MG63 (cell line): Measurements from ENCODE around the gene NCAPH2. TPM values are rescaled to one million over a fixed set of nuclear protein-coding genes. Genes with fewer than 3 reads are reported as not detected.
A peak's percentile ranks its signal among the peaks of the same experiment; 100 is the strongest.

Source experiments
- DNase-seq: peaks from one replicate; pipeline ENCODE4 v3.0.0-alpha.2; 2020
- H3K27me3 ChIP-seq: fragments of 250-450 bp; sonication (Bioruptor Pico); 2 replicates; pipeline ENCODE4 v1.5.1; 2020; ENCODE audit warnings: mild to moderate bottlenecking, moderate library complexity
- H3K36me3 ChIP-seq: fragments of 250-450 bp; sonication (Bioruptor Pico); 2 replicates; pipeline ENCODE4 v1.5.1; 2020; ENCODE audit warnings: mild to moderate bottlenecking, moderate library complexity
- H3K4me3 ChIP-seq: fragments of 250-450 bp; sonication (Bioruptor Pico); 2 replicates; pipeline ENCODE4 v1.5.1; 2020; ENCODE audit warnings: mild to moderate bottlenecking, moderate library complexity
- H3K9me3 ChIP-seq: fragments of 250-450 bp; sonication (Bioruptor Pico); 2 replicates; pipeline ENCODE4 v1.5.1; 2020; ENCODE audit warnings: mild to moderate bottlenecking, moderate library complexity
- total RNA-seq: library from RNA; depleted of rRNA; stranded (reverse); fragments of >200 nt; shearing (Covaris generic); gene quantifications from 2 replicates; pipeline ENCODE4 v1.2.3, GENCODE V29; 2014; ENCODE audit warnings: low replicate concordance; rRNA removed

Gene NCAPH2
- total RNA-seq, 1 experiment from 2014 or later = 102 TPM

GRCh38 chr22:50563413-50564160 is 55.6 kb downstream of the NCAPH2 start:
- Histone ChIP-seq H3K27me3 (no peaks in the 10 kb centered on the region), H3K4me3 (peak overlapping the region; percentile 59), H3K36me3 (no peaks in the 10 kb centered on the region), H3K9me3 (no peaks in the 10 kb centered on the region)
- DNase-seq = no peak

- DNase-seq = no peak
- H3K27me3 ChIP-seq = no peaks in the 10 kb centered on the region
- H3K9me3 ChIP-seq = no peaks in the 10 kb centered on the region
- no peaks in the 10 kb centered on the region for H3K36me3 ChIP-seq
- H3K4me3 ChIP-seq = no peak overlapping the region
Observed at GRCh38 chr22:50564289-50564688, 56.3 kb downstream of the NCAPH2 start.

DNA sequence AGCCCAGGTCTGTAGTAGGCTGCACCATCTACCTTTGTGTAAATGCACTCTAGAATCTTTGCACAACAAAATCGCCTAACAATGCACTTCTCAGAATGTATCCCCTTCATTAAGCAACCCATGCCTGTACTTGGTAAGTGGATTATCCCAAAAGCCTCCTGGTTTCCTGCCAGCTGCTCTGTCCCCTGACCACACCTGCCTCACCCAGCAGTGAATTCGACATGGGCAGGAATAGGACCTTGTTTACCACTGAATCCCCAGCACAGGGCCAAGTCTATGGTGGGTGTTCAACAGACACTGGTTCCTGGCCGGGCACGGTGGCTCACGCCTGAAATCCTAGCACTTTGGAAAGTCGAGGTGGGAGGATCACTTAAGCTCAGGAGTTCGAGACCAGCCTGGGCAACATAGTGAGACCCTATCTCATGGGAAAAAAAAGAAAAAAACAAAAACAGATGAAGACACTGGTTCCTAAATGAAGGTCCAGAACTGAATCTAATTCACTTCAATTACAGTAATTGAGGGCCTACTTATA is 59.8 kb downstream of the NCAPH2 start:
- Histone ChIP-seq H3K36me3 (no peaks in the 10 kb centered on the region), H3K27me3 (no peaks in the 10 kb centered on the region), H3K9me3 (no peaks in the 10 kb centered on the region), H3K4me3 (no peak overlapping the region)
- DNase-seq = no peak

DNA sequence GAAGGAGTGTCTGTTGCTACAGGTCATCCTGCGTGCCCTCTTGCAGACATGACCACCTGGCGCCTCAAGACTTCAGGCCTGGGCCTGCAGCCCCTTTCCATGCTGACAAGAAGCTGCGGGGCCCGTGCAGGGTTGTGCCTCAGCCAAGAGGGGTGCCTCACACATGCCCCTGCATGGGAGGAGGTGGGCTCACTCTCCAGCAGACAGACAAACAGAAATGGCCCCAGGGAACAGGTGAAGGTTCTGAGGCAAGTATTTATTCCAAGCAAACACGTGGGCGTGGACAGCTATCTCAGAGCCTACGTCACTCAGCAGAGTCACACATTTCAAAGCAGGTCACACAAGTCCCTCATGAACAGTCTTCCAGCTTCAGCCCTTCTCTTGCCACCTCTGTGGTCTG is 60.6 kb downstream of the NCAPH2 start:
- Histone ChIP-seq H3K36me3 (no peaks in the 10 kb centered on the region), H3K4me3 (no peak overlapping the region), H3K9me3 (no peaks in the 10 kb centered on the region), H3K27me3 (no peaks in the 10 kb centered on the region)
- DNase-seq = no peak

DNA sequence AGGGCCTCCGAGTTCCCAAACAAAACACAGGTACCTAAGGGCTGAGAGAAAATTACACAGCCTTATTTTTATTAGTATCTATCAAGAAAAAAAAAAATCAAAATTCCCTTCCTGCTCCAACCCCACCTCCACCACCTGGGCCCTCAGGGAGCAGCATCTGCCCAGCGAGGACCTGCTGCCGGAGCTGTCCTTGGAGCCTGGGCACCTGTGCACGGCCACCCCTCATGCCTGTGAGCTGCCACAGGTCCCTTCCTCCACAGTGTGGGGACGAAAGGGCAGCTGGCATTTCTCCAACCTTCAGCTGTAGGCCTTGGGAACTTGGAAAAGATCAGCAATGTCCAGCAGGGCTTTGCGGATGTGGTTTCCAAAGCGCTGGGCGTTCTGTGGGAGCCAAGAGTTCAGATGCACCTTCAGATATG is 61.0 kb downstream of the NCAPH2 start:
- Histone ChIP-seq H3K36me3 (no peaks in the 10 kb centered on the region), H3K9me3 (no peaks in the 10 kb centered on the region), H3K4me3 (no peak overlapping the region), H3K27me3 (no peaks in the 10 kb centered on the region)
- DNase-seq = no peak

DNA sequence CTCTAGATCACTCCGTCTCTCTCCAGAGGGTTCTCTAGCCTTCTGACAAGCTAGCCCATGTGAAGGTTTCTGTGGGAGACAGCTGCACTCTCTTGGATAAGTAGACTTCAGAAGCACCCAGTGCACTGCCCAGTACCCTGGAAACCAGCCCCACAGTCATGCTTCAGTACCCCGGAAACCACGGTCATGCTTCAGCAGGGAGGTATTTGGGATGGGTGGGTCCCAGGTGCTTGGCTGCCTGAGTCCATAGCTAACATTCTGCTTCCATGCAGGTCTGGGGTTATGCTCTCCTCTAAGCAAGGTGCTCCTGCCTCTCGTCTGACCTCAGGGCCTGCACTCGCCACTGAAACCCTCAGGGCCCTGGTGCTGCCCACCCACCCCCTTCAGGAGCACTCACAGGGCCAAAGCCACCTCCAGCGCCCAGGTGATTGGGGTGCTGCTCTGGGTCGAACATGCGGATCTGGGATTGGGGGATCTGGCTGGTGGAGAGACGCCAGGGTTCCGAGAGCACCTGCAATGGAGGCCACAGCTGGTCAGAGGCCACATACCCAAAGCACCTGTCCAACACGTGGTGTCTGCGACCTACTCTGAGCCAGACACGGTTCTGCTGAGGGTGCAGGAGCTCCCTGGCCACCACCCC is 62.0 kb downstream of the NCAPH2 start:
- H3K36me3 ChIP-seq = no peaks in the 10 kb centered on the region
- H3K4me3 ChIP-seq = no peak overlapping the region
- no peaks in the 10 kb centered on the region for H3K9me3 ChIP-seq
- H3K27me3 ChIP-seq = no peaks in the 10 kb centered on the region
- no peak for DNase-seq

- DNase-seq = no peak
- Histone ChIP-seq H3K4me3 (no peak overlapping the region), H3K36me3 (no peaks in the 10 kb centered on the region), H3K9me3 (no peaks in the 10 kb centered on the region), H3K27me3 (no peaks in the 10 kb centered on the region)
Observed at GRCh38 chr22:50570861-50571260, 62.8 kb downstream of the NCAPH2 start.

DNA sequence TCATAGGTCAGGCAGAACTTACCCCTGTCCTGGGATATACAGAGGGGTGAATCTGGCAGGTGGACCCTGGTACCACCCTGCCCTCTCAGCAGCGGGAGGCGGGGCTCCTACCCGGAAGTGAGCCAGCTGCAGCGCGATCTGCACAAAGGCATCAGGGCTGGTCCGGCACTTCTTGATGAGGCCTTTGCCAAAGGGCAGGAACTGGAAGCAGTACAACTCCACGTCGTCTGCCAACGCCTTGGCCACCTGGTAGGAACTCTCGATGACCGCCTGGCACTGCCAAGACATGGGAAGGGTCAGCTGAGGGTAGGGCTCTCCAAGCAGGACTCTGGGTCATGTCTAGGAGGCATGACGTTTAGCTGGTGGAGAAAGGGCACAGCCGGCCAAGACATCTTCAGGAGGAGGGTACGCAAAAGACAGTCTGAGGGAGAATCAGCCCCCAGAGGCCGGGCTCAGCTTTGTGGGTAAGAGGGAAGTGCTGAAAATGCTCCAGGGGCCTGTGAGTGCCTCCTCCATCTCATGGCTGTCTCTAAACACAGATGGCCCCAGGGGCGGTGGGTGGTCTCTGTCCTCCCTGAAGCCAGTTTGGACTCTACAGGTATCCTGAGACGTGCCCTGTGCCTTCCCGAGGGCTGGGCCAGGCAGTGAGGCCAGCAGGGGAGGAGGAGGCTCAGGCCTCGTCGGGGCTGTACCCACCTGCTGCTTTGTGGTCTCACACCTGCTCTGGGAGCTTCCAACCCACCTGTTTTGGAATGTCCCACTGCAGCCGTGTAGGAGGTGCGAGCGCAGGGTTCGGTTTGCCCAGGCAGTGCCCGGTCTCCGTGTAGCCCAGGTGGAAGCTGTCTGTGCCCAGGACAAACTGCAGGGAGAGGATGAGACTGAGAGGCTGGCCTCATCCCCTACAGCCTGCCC is 63.5 kb downstream of the NCAPH2 start:
- Histone ChIP-seq H3K27me3 (no peaks in the 10 kb centered on the region), H3K36me3 (no peaks in the 10 kb centered on the region), H3K4me3 (no peak overlapping the region), H3K9me3 (no peaks in the 10 kb centered on the region)
- DNase-seq = no peak

DNA sequence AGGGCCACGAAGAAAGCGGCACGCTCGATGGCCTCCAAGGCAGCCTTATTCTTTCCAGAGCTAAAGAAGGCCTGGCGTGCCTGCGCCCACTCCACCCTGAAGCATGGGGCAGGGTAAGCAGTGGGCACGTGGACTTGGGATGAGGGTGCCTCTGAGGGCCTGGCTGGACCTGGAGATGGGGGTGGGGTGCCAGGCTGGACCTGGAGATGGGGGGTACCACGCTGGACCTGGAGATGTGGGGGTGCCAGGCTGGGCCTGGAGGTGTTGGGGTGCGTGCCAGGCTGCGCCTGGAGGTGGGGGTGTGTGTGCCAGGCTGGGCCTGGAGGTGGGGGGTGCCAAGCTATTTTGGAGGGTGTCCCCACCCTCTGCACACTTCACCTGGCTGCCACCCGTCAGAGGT is 64.9 kb downstream of the NCAPH2 start:
- Histone ChIP-seq H3K36me3 (no peaks in the 10 kb centered on the region), H3K4me3 (no peak overlapping the region), H3K27me3 (no peaks in the 10 kb centered on the region), H3K9me3 (no peaks in the 10 kb centered on the region)
- DNase-seq = no peak

GRCh38 chr22:50573491-50574382 is 65.7 kb downstream of the NCAPH2 start:
- no peaks in the 10 kb centered on the region for H3K27me3 ChIP-seq
- H3K4me3 ChIP-seq = no peak overlapping the region
- DNase-seq = no peak
- no peaks in the 10 kb centered on the region for H3K36me3 ChIP-seq
- no peaks in the 10 kb centered on the region for H3K9me3 ChIP-seq

DNA sequence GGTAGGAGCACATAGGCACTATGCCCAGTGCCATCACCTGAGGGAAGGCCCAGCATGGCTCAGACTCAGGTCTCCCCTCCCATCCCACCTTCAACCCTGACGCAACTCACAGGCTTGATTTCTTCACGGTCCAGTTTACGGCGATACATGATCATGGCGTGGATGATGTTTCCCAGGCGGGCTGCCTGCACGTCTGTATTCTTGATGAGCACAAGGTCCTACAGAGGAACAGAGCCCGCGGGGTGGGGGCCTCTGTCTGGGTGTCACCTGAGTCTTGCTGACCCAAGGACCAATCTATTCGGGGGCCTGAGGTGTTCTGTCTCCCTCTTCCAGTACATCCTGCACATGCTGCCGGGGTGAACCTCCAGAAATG is 66.3 kb downstream of the NCAPH2 start:
- no peak for DNase-seq
- Histone ChIP-seq H3K27me3 (no peaks in the 10 kb centered on the region), H3K9me3 (no peaks in the 10 kb centered on the region), H3K36me3 (no peaks in the 10 kb centered on the region), H3K4me3 (no peak overlapping the region)

Other genes with a start within 250 kb of the NCAPH2 start
- gene MAPK12, start 246.5 kb upstream of the NCAPH2 start, total RNA-seq = 54.4 and 58.0 TPM in 2 replicates
- 15.0 and 27.8 TPM in 2 replicates for gene MAPK11, start 237.8 kb upstream of the NCAPH2 start, total RNA-seq
- gene PLXNB2, start 200.6 kb upstream of the NCAPH2 start, total RNA-seq = 65.6 and 80.7 TPM in 2 replicates
- gene DENND6B, start 181.2 kb upstream of the NCAPH2 start, total RNA-seq = 0.15 and 0.46 TPM in 2 replicates
- 31.0 and 37.4 TPM in 2 replicates for gene PPP6R2, start 164.9 kb upstream of the NCAPH2 start, total RNA-seq
- 38.7 and 66.1 TPM in 2 replicates for gene SBF1, start 33.2 kb upstream of the NCAPH2 start, total RNA-seq
- 2.2 and 6.9 TPM in 2 replicates for gene ADM2, start 26.7 kb upstream of the NCAPH2 start, total RNA-seq
- gene MIOX, start 21.4 kb upstream of the NCAPH2 start, total RNA-seq = 0.35 TPM in 1 of 2 replicates, not detected in the other
- gene LMF2, start 522 bp upstream of the NCAPH2 start, total RNA-seq = 23.0 and 30.3 TPM in 2 replicates
- 1.2 and 3.2 TPM in 2 replicates for gene SCO2, start 17.4 kb downstream of the NCAPH2 start, total RNA-seq
- gene TYMP, start 21.8 kb downstream of the NCAPH2 start, total RNA-seq = 22.1 and 22.2 TPM in 2 replicates
- not detected in 2 replicates for gene KLHDC7B, start 37.7 kb downstream of the NCAPH2 start, total RNA-seq
- gene SYCE3, start 54.7 kb downstream of the NCAPH2 start, total RNA-seq = not detected in 2 replicates
- 4.4 and 9.9 TPM in 2 replicates for gene CPT1B, start 70.2 kb downstream of the NCAPH2 start, total RNA-seq
- 1.3 and 5.5 TPM in 2 replicates for gene CHKB, start 74.6 kb downstream of the NCAPH2 start, total RNA-seq
- 2.2 TPM in 1 of 2 replicates, not detected in the other for gene MAPK8IP2, start 92.6 kb downstream of the NCAPH2 start, total RNA-seq
- gene ARSA, start 119.9 kb downstream of the NCAPH2 start, total RNA-seq = 9.8 and 16.0 TPM in 2 replicates
- 1.3 and 2.6 TPM in 2 replicates for gene SHANK3, start 164.6 kb downstream of the NCAPH2 start, total RNA-seq
- not detected in 2 replicates for gene ACR, start 230.0 kb downstream of the NCAPH2 start, total RNA-seq